Mucosa of stomach (tissue), 1 donor: Measurements from ENCODE around the gene MAMSTR.

Experiments used
- H3K27me3 ChIP-seq: one replicate; pipeline ENCODE4 v1.7.0; 2013; ENCODE audit warnings: mild to moderate bottlenecking, low read length; ENCODE audit not compliant: control insufficient read depth, insufficient read depth
- H3K36me3 ChIP-seq: one replicate; pipeline ENCODE4 v1.7.0; 2013; ENCODE audit warnings: low read length; ENCODE audit not compliant: control insufficient read depth, insufficient read depth
- H3K4me1 ChIP-seq: one replicate; pipeline ENCODE4 v1.7.0; 2013; ENCODE audit warnings: mild to moderate bottlenecking, low read length; ENCODE audit not compliant: control insufficient read depth, insufficient read depth
- H3K4me3 ChIP-seq: one replicate; pipeline ENCODE4 v1.7.0; 2013; ENCODE audit warnings: low read length
- H3K9ac ChIP-seq: one replicate; pipeline ENCODE4 v1.7.0; 2013; ENCODE audit warnings: mild to moderate bottlenecking, low read length, moderate library complexity
- H3K9me3 ChIP-seq: one replicate; pipeline ENCODE4 v1.7.0; 2013; ENCODE audit warnings: mild to moderate bottlenecking, low read length, moderate library complexity; ENCODE audit not compliant: control insufficient read depth
- donor health status: Pancreatic carcinoma.

MAMSTR gene

GRCh38 chr19:48740164-48740972 is 20.8 kb upstream of the MAMSTR start, which contains the start of gene RASIP1:
Gene RASIP1, minus strand, starts transcription at chr19:48740610. Its CDS starts 328 bp downstream, at chr19:48740282.
- Histone ChIP-seq H3K4me3 (peak within 1 kb of the TSS; percentile 22), H3K4me1 (peaks cover 37% of the 10 kb centered on the region), H3K9ac (peak within 1 kb of the TSS; percentile 48), H3K9me3 (no peaks in the 10 kb centered on the region), H3K27me3 (peaks cover 14% of the 10 kb centered on the region), H3K36me3 (no peaks in the 10 kb centered on the region)

- Histone ChIP-seq H3K27me3 (peaks cover 14% of the 10 kb centered on the region), H3K4me1 (peaks cover 37% of the 10 kb centered on the region), H3K9ac (peak overlapping the region; percentile 48), H3K9me3 (no peaks in the 10 kb centered on the region), H3K36me3 (no peaks in the 10 kb centered on the region), H3K4me3 (peak overlapping the region; percentile 22)
Measured at GRCh38 chr19:48739404-48740163, 20.1 kb upstream of the MAMSTR start.

GRCh38 chr19:48738557-48739403 is 19.3 kb upstream of the MAMSTR start:
- no peak overlapping the region for H3K4me3 ChIP-seq
- H3K9me3 ChIP-seq = no peaks in the 10 kb centered on the region
- no peaks in the 10 kb centered on the region for H3K36me3 ChIP-seq
- peaks cover 37% of the 10 kb centered on the region for H3K4me1 ChIP-seq
- H3K9ac ChIP-seq = peak overlapping the region; percentile 43
- H3K27me3 ChIP-seq = peaks cover 14% of the 10 kb centered on the region

GRCh38 chr19:48737360-48737998 is 18.0 kb upstream of the MAMSTR start:
- peaks cover 14% of the 10 kb centered on the region for H3K27me3 ChIP-seq
- no peak overlapping the region for H3K9ac ChIP-seq
- no peak overlapping the region for H3K4me3 ChIP-seq
- peaks cover 37% of the 10 kb centered on the region for H3K4me1 ChIP-seq
- no peaks in the 10 kb centered on the region for H3K36me3 ChIP-seq
- no peaks in the 10 kb centered on the region for H3K9me3 ChIP-seq

- peaks cover 9% of the 10 kb centered on the region for H3K27me3 ChIP-seq
- no peaks in the 10 kb centered on the region for H3K36me3 ChIP-seq
- H3K4me3 ChIP-seq = no peak overlapping the region
- H3K9me3 ChIP-seq = no peaks in the 10 kb centered on the region
- no peak overlapping the region for H3K9ac ChIP-seq
- H3K4me1 ChIP-seq = peaks cover 18% of the 10 kb centered on the region
Measured at GRCh38 chr19:48735031-48735615, 15.6 kb upstream of the MAMSTR start.

- Histone ChIP-seq H3K9me3 (no peaks in the 10 kb centered on the region), H3K36me3 (no peaks in the 10 kb centered on the region), H3K4me1 (peaks cover 13% of the 10 kb centered on the region), H3K27me3 (peaks cover 4% of the 10 kb centered on the region), H3K4me3 (no peak overlapping the region), H3K9ac (no peak overlapping the region)
Measured at GRCh38 chr19:48734625-48735024, 15.1 kb upstream of the MAMSTR start.

- Histone ChIP-seq H3K27me3 (no peaks in the 10 kb centered on the region), H3K4me1 (no peaks in the 10 kb centered on the region), H3K36me3 (no peaks in the 10 kb centered on the region), H3K9me3 (no peaks in the 10 kb centered on the region), H3K9ac (no peak overlapping the region), H3K4me3 (no peak overlapping the region)
Measured at GRCh38 chr19:48731452-48731851, 11.9 kb upstream of the MAMSTR start.

- Histone ChIP-seq H3K27me3 (no peaks in the 10 kb centered on the region), H3K36me3 (no peaks in the 10 kb centered on the region), H3K9me3 (no peaks in the 10 kb centered on the region), H3K4me1 (no peaks in the 10 kb centered on the region), H3K9ac (no peak overlapping the region), H3K4me3 (no peak overlapping the region)
Measured at GRCh38 chr19:48728911-48729664, 9.6 kb upstream of the MAMSTR start.

GRCh38 chr19:48726556-48726955 is 7.0 kb upstream of the MAMSTR start:
- H3K4me1 ChIP-seq = no peaks in the 10 kb centered on the region
- no peaks in the 10 kb centered on the region for H3K36me3 ChIP-seq
- no peaks in the 10 kb centered on the region for H3K27me3 ChIP-seq
- no peak overlapping the region for H3K9ac ChIP-seq
- H3K9me3 ChIP-seq = no peaks in the 10 kb centered on the region
- no peak overlapping the region for H3K4me3 ChIP-seq

- Histone ChIP-seq H3K27me3 (no peaks in the 10 kb centered on the region), H3K4me1 (peaks cover 4% of the 10 kb centered on the region), H3K9me3 (no peaks in the 10 kb centered on the region), H3K9ac (no peak overlapping the region), H3K36me3 (no peaks in the 10 kb centered on the region), H3K4me3 (no peak overlapping the region)
Measured at GRCh38 chr19:48724796-48725753, 5.5 kb upstream of the MAMSTR start.
